ENCODE data around the gene VAV2.

VAV2 gene

DNA sequence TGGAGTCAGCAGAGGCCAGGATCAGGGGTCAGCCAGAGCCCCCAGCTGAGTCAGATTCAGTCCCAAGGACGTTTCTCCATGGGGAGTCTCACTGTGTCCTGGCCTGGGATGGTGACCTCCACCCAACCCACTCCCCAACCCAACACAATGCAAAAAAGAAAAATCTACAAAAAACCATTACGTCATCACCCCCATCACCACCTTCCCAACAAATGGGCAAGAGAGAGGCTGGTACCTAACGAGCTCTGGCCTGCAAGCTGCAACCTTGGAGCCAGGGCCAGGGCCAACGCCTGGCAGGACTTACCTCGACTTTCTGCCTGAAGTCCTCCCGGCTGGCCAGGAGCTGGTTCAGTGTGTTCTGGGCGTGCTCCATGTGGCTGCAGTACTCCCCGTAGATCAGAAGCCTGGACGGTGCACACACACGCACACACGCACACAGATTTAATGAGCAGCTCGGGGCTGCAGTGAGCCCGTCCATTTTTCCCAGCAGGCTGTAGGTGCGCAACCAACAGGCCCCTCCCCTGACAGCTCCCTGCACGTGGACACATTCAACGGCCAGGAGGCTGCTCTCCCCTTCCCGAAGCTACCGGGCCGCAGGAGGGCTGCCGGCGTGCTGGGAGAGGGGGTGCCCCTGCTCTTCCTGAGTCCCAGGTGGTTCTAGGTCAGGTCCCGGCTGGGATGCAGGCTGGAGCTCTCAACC, 194.6 kb downstream of the VAV2 start:
- DNase-seq (ENCODE audit: low read depth in 2 of 2) = no peak

GRCh38 chr9:133796562-133796961, 195.6 kb downstream of the VAV2 start:
- no peak for DNase-seq (ENCODE audit: low read depth in 2 of 2)

DNA sequence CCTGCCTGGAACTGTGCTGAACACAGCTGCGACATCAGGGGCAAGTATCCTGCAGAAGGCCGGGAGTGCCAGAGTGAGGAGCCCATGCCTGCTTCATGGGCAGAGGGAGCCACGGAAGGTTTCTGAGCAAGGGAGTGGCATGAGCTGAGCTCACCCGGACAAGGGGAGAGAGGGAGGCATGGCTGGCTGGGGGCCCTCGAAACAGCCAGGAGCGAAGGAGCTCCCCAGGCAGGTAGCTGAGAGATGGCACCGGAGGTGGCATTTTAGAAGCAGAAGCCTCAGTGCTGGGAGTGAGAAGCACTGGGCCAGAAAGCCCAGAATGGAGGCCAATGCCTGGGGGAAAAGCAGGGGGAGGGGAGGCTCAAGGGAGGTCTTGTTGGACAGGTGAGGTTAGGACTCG, 197.1 kb downstream of the VAV2 start:
- no peak for DNase-seq (ENCODE audit: low read depth in 2 of 2)

GRCh38 chr9:133794016-133794760, 197.9 kb downstream of the VAV2 start:
- DNase-seq (ENCODE audit: low read depth in 2 of 2) = no peak

DNA sequence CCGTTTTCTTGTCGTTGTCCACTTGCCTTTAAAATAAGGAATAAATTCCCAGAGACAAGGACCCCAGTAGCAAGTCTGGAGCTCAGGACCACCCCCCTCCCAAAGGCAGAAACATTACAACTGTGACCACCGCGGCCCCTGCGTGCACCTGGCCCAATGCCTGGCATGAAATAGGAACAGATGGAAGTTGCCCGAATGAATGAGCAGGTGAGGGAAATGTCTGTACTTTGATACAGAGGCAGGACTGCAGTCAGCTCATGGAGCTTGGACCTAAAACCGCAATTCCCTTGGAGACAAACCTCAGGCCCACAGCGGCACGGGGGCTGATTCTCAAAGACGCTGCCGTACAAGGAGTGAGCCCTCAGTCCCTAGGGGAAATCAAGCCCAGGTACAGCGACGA, 198.7 kb downstream of the VAV2 start:
- DNase-seq (ENCODE audit: low read depth in 2 of 2) = no peak

- DNase-seq (ENCODE audit: low read depth in 2 of 2) = peak; percentile 1 to 18
These were observed 199.2 kb downstream of the VAV2 start for GRCh38 chr9:133792721-133793470.

DNA sequence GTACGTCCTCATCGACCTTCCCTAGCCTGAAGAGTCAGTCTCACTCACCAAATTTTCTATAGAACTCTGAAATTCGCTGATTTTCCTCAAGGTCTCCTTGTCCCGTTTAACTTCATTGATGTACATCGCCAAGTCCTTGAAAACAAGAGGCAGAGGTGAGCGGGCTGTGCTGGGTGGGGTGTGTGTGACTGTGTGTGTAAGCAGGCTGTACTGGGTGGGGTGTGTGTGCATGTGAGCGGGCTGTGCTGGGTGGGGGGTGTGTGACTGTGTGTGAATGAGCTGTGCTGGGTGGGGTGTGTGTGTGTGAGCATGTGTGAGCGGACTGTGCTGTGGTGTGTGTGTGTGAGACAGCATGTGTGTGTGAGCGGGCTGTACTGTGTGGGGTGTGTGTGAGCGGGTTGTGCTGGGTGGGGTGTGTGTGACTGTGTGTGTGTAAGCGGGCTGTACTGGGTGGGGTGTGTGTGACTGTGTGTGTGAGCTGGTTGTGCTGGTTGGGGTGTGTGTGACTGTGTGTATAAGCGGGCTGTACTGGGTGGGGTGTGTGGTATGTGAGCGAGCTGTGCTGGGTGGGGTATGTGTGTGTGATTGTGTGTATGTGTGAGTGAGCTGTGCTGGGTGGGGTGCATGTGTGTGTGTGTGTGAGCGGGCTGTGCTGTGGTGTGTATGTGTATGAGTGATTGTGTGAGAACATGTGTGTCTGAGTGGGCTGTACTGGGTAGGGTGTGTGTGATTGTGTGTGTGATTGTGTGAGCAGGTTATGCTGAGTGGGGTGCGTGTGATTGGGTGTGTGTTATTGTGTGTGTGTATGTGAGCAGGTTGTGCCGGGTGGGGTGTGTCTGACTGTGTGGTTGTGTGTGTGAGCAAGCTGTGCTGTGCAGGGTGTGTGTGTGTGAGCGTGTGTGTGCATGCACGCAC, 200.1 kb downstream of the VAV2 start:
- no peak for DNase-seq (ENCODE audit: low read depth in 2 of 2)

GRCh38 chr9:133791069-133791468, 201.1 kb downstream of the VAV2 start:
- no peak for DNase-seq (ENCODE audit: low read depth in 2 of 2)

- no peak for DNase-seq (ENCODE audit: low read depth in 2 of 2)
These were observed 202.3 kb downstream of the VAV2 start for GRCh38 chr9:133789778-133790177.

DNA sequence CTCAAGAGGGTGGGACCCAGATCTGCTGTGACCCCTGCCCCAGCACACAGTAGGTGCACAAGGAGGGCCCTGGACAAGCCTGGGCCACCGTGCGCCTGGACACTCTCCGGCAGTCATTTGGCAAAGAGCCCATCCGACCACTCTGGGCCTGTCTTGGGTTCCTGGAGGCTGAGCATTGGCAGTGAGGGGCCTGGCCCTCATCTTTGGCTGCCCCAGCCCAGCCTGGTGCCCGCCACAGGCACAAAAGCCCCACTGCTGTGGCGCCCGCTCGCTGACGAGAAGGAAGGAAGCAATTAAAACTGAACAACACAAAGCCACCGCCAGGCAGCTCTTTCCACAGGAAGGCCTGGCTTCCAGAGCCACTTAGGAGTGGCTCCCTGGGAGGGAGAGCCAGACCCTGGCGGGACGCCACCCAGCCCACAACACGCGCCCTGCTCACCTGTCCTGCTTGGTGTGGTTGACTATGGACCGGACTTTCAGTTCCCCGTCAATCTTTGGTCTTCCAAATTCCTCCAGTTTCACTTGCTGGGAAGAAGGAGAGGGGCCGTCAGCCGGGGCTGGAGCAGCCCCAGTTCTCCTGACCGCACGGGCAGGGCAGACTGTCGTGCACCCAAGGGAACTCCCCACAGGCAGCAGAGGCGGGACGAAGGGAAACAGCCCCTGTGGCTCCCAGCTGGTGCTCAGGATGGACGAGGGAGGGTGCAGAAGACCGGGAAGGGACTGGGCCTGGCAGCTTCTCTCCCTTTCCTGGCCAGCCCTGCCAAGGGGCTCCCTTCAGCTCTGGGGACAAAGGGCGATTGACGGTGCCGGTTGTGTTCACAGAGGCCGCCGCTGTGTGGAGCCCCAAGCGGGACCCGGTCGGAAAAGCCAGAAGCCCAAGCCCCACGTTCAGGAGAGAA, 203.1 kb downstream of the VAV2 start:
- no peak for DNase-seq (ENCODE audit: low read depth in 2 of 2)

GRCh38 chr9:133788045-133788818, 203.9 kb downstream of the VAV2 start:
- DNase-seq (ENCODE audit: low read depth in 2 of 2) = no peak

DNA sequence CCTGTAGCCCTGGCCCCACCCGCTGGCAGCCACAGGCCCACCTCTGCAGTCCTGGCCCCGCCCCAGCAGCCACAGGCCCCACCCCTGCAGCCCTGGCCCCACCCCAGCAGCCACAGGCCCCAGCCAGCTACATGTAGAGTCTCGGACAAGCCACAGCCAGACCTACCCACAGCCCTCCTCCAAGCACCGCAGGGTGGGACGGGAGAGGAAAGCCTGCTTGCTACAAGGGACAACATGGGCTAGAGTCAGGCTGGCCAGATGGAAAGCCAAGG, 204.4 kb downstream of the VAV2 start:
- DNase-seq (ENCODE audit: low read depth in 2 of 2) = no peak

DNA sequence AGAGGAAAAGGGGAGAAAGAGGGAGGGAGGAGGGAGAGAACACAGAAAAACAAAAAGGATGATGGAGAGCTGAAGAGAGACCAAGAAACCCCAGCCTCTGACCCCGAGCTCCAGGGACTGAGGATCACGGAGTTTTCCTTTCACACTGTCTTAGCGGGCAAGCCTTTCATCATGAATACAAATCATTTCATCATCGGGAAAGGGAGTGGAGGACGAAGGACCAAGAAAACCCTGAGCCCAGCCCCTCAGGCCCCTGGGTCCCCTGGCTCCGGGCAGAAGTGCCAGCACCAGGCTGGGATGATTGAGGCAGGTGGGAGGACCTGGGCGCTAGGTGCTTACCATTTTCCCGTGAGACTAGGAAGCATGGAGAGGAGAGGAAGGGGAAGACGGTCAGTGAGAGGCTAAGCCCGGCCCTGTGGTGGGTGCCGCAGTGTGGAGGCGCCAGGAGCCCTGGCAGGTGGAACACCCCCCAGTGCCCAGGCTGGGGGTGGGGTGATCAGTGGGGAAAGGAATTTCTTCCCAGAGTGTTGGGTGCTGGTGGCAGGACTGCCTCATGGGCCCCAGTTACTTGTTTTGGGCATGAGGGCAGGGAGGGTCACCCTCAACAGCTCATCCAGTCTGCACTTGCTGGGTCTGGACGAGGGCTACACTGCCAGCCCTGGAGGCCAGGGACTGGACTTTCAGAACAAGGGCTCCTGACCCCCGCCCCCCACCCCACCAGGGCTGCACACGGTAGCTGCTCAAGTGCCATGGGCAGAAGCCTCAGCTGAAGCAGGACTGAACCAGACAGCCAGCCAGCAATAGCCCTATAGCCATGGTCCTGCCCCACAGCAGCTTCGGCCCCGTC, 205.0 kb downstream of the VAV2 start:
- no peak for DNase-seq (ENCODE audit: low read depth in 2 of 2)

DNA sequence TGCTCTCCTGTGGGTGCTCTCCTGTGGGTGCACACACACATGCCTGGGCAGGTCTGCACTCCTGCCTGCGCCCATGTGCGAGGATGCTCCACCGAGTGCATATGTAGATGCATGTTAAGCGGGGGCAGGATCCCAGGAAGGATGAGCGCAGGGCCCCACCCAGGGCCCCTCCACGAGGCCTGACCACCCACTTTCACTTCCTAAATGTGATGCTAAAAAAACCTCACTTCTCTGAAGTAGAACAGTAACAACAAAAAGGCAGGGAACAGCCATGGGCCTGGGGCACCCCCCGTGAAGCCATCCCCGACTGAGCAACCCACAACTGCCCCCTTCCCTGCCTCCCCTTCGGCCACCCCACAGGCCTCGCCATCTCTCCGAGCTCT, 205.8 kb downstream of the VAV2 start:
- no peak for DNase-seq (ENCODE audit: low read depth in 2 of 2)

DNA sequence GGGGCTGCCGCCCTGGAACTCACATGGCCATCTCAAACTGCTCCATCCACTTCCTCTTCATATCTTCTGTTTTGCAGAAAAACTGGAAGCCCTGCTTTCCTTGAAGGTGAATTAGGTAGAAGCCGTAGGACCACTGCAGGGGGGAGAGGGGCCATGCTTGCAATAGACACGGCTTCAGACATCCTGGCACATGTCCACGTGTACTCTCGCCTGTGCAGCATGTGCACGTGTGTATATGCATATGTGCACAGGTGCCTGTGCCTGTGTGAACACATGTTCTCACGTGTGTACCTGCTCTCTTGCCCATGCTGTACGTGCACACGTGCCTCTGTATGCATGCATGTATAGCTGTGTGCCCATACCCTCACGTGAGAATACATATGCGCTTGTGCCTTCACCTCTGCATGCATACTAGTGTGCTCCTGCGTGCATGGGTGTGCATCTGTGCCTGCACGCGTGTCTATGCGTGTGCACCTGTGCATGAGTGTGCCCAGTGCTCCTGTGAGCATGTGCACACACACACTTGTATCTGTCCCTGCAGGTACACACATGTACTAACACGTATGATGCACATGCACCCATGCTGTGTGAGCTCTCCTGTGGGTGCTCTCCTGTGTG, 206.3 kb downstream of the VAV2 start:
- no peak for DNase-seq (ENCODE audit: low read depth in 2 of 2)

DNA sequence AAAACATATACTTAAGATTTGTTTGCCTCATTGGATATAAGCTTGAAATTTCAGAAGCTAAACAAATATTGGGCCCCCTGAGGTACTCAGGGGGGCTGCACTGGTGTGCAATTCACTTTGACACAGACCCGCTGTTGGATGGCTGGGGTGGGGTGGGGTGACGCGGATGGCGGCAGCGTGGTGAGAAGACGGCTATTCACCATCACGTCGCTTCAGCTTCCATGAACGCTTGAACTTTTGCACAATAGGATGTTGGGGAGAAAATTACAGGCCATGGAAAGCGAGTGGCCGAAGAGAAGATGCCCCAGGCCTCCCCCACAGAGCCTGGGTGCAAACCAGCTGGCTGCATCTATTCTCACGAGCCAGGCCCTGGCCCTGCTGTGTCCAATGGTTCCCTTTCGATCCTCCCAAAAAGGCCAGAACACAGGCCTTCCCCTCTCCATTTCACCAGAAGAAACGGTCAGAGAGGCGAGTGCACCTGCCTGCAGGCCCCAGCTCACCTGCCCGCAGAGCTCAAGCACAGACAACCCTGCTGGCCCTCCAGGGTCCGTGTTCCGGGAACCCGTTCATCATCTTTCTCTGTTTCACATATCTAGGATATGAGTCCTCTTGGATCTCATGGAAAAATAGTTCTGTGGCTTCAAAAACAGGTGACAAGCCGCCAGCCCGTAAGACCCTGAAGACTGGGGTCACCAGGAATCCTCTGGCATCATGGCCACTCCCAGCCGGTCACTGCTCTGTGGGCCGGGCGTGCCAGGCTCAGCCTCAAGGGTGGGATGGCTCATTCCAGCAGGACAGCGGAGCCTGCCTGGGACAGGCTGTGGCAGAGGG, 207.2 kb downstream of the VAV2 start:
- DNase-seq (ENCODE audit: low read depth in 2 of 2) = no peak

GRCh38 chr9:133783331-133783731, 208.8 kb downstream of the VAV2 start:
- DNase-seq (ENCODE audit: low read depth in 2 of 2) = no peak

Measured in stimulated activated CD8-positive, alpha-beta memory T cell treated with anti-CD3 and anti-CD28 coated beads, Interleukin-2, amount 100 ng/mL, for 1 hour (primary cell).